Lower lobe of right lung (tissue), 2 donors: ENCODE data around the gene SEBOX. TPM values are rescaled to one million over a fixed set of nuclear protein-coding genes. Genes with fewer than 3 reads are reported as not detected.

Experiments
- ATAC-seq, 2 donors: fragments of 200-7000 bp; cut with Tn5 transposase; one replicate each; pipeline ENCODE4 v1.9.1; 2020 to 2022; ENCODE audit warnings: mild to moderate bottlenecking in 2 of 2, moderate library complexity in 2 of 2
- DNase-seq: peaks from one replicate; pipeline ENCODE4 v3.0.0-alpha.2; 2020
- H3K27ac ChIP-seq: fragments of 200-600 bp; one replicate; pipeline ENCODE4 v1.8.0; 2022
- H3K27me3 ChIP-seq: fragments of 200-600 bp; one replicate; pipeline ENCODE4 v1.8.0; 2022; ENCODE audit warnings: low read depth
- H3K36me3 ChIP-seq: fragments of 200-600 bp; one replicate; pipeline ENCODE4 v1.8.0; 2022; ENCODE audit warnings: mild to moderate bottlenecking
- H3K4me1 ChIP-seq: fragments of 200-600 bp; one replicate; pipeline ENCODE4 v1.8.0; 2022
- H3K4me3 ChIP-seq: fragments of 200-600 bp; one replicate; pipeline ENCODE4 v1.8.0; 2022; ENCODE audit warnings: mild to moderate bottlenecking
- H3K9me3 ChIP-seq: fragments of 200-600 bp; one replicate; pipeline ENCODE4 v1.8.0; 2022
- CTCF ChIP-seq: fragments of 200-600 bp; IDR thresholded peaks from one replicate; pipeline ENCODE4 v1.8.0; 2022; ENCODE audit warnings: antibody characterized with exemption, mild to moderate bottlenecking
- intact Hi-C: fragments of 100-400 bp; cut with DNase I; formaldehyde crosslinking; loops from one replicate; pipeline ENCODE4 v1.11.0; 2022
- total RNA-seq: library from RNA; stranded (reverse); fragmentation: NEBNext Ultra II Directional; extraction: Animal tissue kit (Norgen Biotek cat#: 25700); gene quantifications from one replicate; pipeline ENCODE4 v1.2.1, GENCODE V29; 2021
- donor health status: DM: no; HTN: yes; CAD: no; lungs with severe emphysema.

Gene SEBOX
- total RNA-seq, 1 donor from 2014 or later = not detected

- intact Hi-C loops = no loop called here
- Histone ChIP-seq H3K4me1 (peaks cover 30% of the 10 kb centered on the region), H3K27ac (no peak overlapping the region), H3K27me3 (peaks cover under 1% of the 10 kb centered on the region), H3K4me3 (no peak overlapping the region), H3K36me3 (peaks cover 23% of the 10 kb centered on the region), H3K9me3 (no peaks in the 10 kb centered on the region)
- no peak for TF ChIP-seq CTCF
- no peak for DNase-seq
- ATAC-seq = no peak
Observed at GRCh38 chr17:28367641-28368305, 2.8 kb upstream of the SEBOX start.

- DNase-seq = no peak
- H3K27ac ChIP-seq = no peak overlapping the region
- no peak for TF ChIP-seq CTCF
- H3K36me3 ChIP-seq = peaks cover 35% of the 10 kb centered on the region
- no peak for ATAC-seq
- H3K4me1 ChIP-seq = peaks cover 18% of the 10 kb centered on the region
- H3K4me3 ChIP-seq = no peak overlapping the region
- H3K27me3 ChIP-seq = no peaks in the 10 kb centered on the region
- intact Hi-C loops = no loop called here
- no peaks in the 10 kb centered on the region for H3K9me3 ChIP-seq
Observed at GRCh38 chr17:28366605-28367004, 1.6 kb upstream of the SEBOX start.

- intact Hi-C loops = no loop called here
- DNase-seq (no peak), ATAC-seq (no peak)
- Histone ChIP-seq H3K4me1 (peaks cover 7% of the 10 kb centered on the region), H3K27ac (no peak overlapping the region), H3K36me3 (peaks cover 46% of the 10 kb centered on the region), H3K4me3 (no peak overlapping the region), H3K9me3 (no peaks in the 10 kb centered on the region), H3K27me3 (no peaks in the 10 kb centered on the region)
- TF ChIP-seq CTCF = no peak
Observed at GRCh38 chr17:28365487-28365886, 488 bp upstream of the SEBOX start.

GRCh38 chr17:28363776-28364650 is 986 bp downstream of the SEBOX start:
- DNase-seq (no peak), ATAC-seq (no peak)
- no peaks in the 10 kb centered on the region for H3K9me3 ChIP-seq
- no peaks in the 10 kb centered on the region for H3K4me1 ChIP-seq
- no peak overlapping the region for H3K4me3 ChIP-seq
- H3K27ac ChIP-seq = no peak overlapping the region
- TF ChIP-seq CTCF = no peak
- intact Hi-C loops = no loop called here
- peaks cover 60% of the 10 kb centered on the region for H3K36me3 ChIP-seq
- H3K27me3 ChIP-seq = no peaks in the 10 kb centered on the region

GRCh38 chr17:28363186-28363585 is 1.8 kb downstream of the SEBOX start:
- DNase-seq (no peak), ATAC-seq (no peak)
- intact Hi-C loops = no loop called here
- Histone ChIP-seq H3K4me1 (peaks cover 5% of the 10 kb centered on the region), H3K36me3 (peaks cover 61% of the 10 kb centered on the region), H3K9me3 (no peaks in the 10 kb centered on the region), H3K4me3 (no peak overlapping the region), H3K27me3 (no peaks in the 10 kb centered on the region), H3K27ac (no peak overlapping the region)
- no peak for TF ChIP-seq CTCF
